Fibroblast of lung (primary cell): ENCODE data around the gene PDXDC1.
"Not testable (repeated sequence)": the region's sequence is repeated elsewhere in the genome, so short reads cannot be mapped to it uniquely, and the experiment has no call there.

Experiments
- EZH2 ChIP-seq: IDR thresholded peaks from 2 replicates; pipeline ENCODE4 v1.5.1; 2012; ENCODE audit warnings: low read length, control low read depth, mild to moderate bottlenecking; ENCODE audit errors: missing control alignments
- TF ChIP-seq, protein P1 (sequence below), 2 donors: IDR thresholded peaks in 1 of 2; conservative IDR thresholded peaks in 1 of 2; 1 replicate in 1 of 2; 2 replicates in 1 of 2; pipeline ENCODE4 v1.5.1; 2011 to 2012; ENCODE audit warnings: low read length in 2 of 2, control low read depth in 1 of 2, inconsistent platforms in 1 of 2, low read depth in 1 of 2, mild to moderate bottlenecking in 1 of 2

DNA sequence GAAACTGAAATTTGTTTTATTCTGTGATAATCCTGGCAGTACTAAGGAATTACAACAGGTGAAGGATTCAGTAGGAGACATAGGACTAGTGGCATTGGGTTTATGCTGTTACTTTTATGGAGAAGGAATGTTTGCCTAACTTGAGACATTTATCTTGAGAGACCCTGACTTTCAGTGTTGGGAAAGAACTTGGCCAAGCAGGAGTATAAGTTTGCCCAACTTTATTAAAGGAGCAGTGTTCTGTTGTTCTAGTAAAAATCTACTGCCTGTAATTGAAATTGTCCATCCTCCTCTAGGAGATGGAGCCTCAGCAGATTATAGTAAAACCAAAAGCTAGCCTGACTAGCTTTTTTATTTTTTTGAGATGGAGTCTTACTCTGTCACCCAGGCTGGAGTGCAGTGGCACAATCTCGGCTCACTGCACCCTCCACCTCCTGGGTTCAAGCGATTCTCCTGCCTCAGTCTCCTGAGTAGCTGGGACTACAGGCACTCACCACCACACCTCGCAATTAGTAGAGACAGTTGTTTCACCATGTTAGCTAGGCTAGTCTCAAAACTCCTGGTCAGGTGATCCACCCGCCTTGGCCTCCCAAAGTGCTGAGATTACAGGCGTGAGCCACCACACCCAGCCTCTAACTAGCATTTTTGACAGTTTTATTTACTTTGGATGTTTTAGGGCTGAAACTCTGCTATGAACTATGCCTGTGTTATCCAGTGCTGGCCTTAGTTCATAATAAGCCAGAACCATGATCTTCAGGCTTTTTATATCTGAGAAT lies 30.7 kb downstream of the PDXDC1 start:
- TF ChIP-seq, protein P1, sequence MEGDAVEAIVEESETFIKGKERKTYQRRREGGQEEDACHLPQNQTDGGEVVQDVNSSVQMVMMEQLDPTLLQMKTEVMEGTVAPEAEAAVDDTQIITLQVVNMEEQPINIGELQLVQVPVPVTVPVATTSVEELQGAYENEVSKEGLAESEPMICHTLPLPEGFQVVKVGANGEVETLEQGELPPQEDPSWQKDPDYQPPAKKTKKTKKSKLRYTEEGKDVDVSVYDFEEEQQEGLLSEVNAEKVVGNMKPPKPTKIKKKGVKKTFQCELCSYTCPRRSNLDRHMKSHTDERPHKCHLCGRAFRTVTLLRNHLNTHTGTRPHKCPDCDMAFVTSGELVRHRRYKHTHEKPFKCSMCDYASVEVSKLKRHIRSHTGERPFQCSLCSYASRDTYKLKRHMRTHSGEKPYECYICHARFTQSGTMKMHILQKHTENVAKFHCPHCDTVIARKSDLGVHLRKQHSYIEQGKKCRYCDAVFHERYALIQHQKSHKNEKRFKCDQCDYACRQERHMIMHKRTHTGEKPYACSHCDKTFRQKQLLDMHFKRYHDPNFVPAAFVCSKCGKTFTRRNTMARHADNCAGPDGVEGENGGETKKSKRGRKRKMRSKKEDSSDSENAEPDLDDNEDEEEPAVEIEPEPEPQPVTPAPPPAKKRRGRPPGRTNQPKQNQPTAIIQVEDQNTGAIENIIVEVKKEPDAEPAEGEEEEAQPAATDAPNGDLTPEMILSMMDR (conservative IDR thresholded peaks at IDR 0.05 in 1 of 2, IDR thresholded peaks at IDR 0.05 in 1 of 2; ENCODE audit: low read depth in 1 of 2, low read length in 2 of 2) = not testable (repeated sequence)
- TF ChIP-seq EZH2 = not testable (repeated sequence)
